Keratinocyte (primary cell): ENCODE data around the gene TMEM132C. TPM values are rescaled to one million over a fixed set of nuclear protein-coding genes. Genes with fewer than 3 reads are reported as not detected.

Experiments
- DNase-seq: peaks from one replicate; pipeline ENCODE4 v3.0.0-alpha.2; 2011; ENCODE audit warnings: low read depth, missing footprints, low spot score
- FAIRE-seq: peaks from 2 replicates; lab custom pipeline; 2011; peaks lifted over from hg19 to GRCh38; lab: Jason Lieb, UNC
- H2AFZ ChIP-seq: 2 replicates; pipeline ENCODE4 v1.6.0; 2012; ENCODE audit warnings: low read length, control low read depth, inconsistent platforms; ENCODE audit not compliant: control insufficient read depth
- H3K27ac ChIP-seq: 2 replicates; pipeline ENCODE4 v1.5.1; 2011; ENCODE audit warnings: low read length; ENCODE audit not compliant: control insufficient read depth, insufficient read depth
- H3K27me3 ChIP-seq: 3 replicates; pipeline ENCODE4 v1.6.0; 2011; ENCODE audit warnings: low read length; ENCODE audit not compliant: control insufficient read depth, insufficient read depth; ENCODE audit errors: extremely low read depth
- H3K36me3 ChIP-seq, 2 experiments: 2 replicates in 1 of 2; 3 replicates in 1 of 2; pipeline ENCODE4 v1.5.1; 2011; ENCODE audit warnings: low read length in 2 of 2, mild to moderate bottlenecking in 1 of 2; ENCODE audit not compliant: control insufficient read depth in 2 of 2, insufficient read depth in 2 of 2; ENCODE audit errors: extremely low read depth in 1 of 2
- H3K4me1 ChIP-seq: 3 replicates; pipeline ENCODE4 v1.5.1; 2011; ENCODE audit warnings: low read length; ENCODE audit not compliant: control insufficient read depth, insufficient read depth; ENCODE audit errors: extremely low read depth
- H3K4me2 ChIP-seq: 3 replicates; pipeline ENCODE4 v1.6.0; 2011; ENCODE audit warnings: low read depth, low read length; ENCODE audit not compliant: control insufficient read depth, insufficient read depth; ENCODE audit errors: extremely low read depth
- H3K4me3 ChIP-seq, 3 experiments: fragments of 200-600 bp in 1 of 3; sonication (generic) in 1 of 3; 2 replicates in 2 of 3; 3 replicates in 1 of 3; pipeline ENCODE4 v1.5.1; 2011 to 2016; ENCODE audit warnings: low read length in 3 of 3, mild to moderate bottlenecking in 3 of 3, control low read depth in 2 of 3, inconsistent platforms in 1 of 3, low read depth in 1 of 3, mixed read lengths in 1 of 3, mixed run types in 1 of 3, moderate library complexity in 1 of 3; ENCODE audit not compliant: control insufficient read depth in 2 of 3, insufficient read depth in 2 of 3; ENCODE audit errors: extremely low read depth in 1 of 3
- H3K79me2 ChIP-seq: 2 replicates; pipeline ENCODE4 v1.6.0; 2012; ENCODE audit warnings: low read length; ENCODE audit not compliant: control insufficient read depth, insufficient read depth
- H3K9ac ChIP-seq: 3 replicates; pipeline ENCODE4 v1.6.0; 2011; ENCODE audit warnings: low read length; ENCODE audit not compliant: control insufficient read depth, insufficient read depth; ENCODE audit errors: extremely low read depth
- H3K9me1 ChIP-seq: 3 replicates; pipeline ENCODE4 v1.6.0; 2011; ENCODE audit warnings: low read length; ENCODE audit not compliant: control insufficient read depth, insufficient read depth; ENCODE audit errors: extremely low read depth
- H3K9me3 ChIP-seq: 2 replicates; pipeline ENCODE4 v1.5.1; 2012; ENCODE audit warnings: low read depth, low read length; ENCODE audit not compliant: control insufficient read depth
- H4K20me1 ChIP-seq: 3 replicates; pipeline ENCODE4 v1.6.0; 2011; ENCODE audit warnings: low read length; ENCODE audit not compliant: control insufficient read depth, insufficient read depth; ENCODE audit errors: extremely low read depth
- CTCF ChIP-seq, 3 experiments: IDR thresholded peaks in 1 of 3; conservative IDR thresholded peaks in 1 of 3; optimal IDR thresholded peaks in 1 of 3; 2 replicates in 2 of 3; 3 replicates in 1 of 3; pipeline versions ENCODE3 to v1.5.1; 2011; ENCODE audit warnings: low read length in 3 of 3, mild to moderate bottlenecking in 3 of 3, moderate library complexity in 2 of 3, control low read depth in 1 of 3, inconsistent platforms in 1 of 3; ENCODE audit not compliant: insufficient read depth in 2 of 3; ENCODE audit errors: extremely low read depth in 1 of 3
- EZH2 ChIP-seq: IDR thresholded peaks from one replicate; pipeline ENCODE4 v1.6.1; 2012; ENCODE audit warnings: inconsistent platforms, mild to moderate bottlenecking, low read length, moderate library complexity
- dilution Hi-C: fragments of 300-500 bp; cut with MboI; formaldehyde crosslinking; loops from one replicate; pipeline ENCODE4 v1.7.0; 2020; ENCODE audit warnings: low sequenced_read_pairs; ENCODE audit not compliant: extremely low pct_ligation_motif_present
- polyA minus RNA-seq, 3 experiments: library from RNA; depleted of rRNA, polyadenylated mRNA; stranded (reverse); fragments of >200 nt; gene quantifications; 1 replicate in 1 of 3; 2 replicates in 1 of 3; 3 replicates in 1 of 3; pipeline ENCODE4 v1.2.3, GENCODE V29; 2011
- polyA plus RNA-seq, 5 experiments: library from polyadenylated mRNA; depleted of rRNA in 3 of 5; stranded (reverse) in 3 of 5; stranded (forward) in 1 of 5; unstranded in 1 of 5; fragments of >200 nt; gene quantifications; 1 replicate in 1 of 5; 2 replicates in 3 of 5; 3 replicates in 1 of 5; pipeline versions ENCODE4 v1.2.1 to v1.2.3, GENCODE V29; 2011 to 2012; ENCODE audit warnings: missing spikeins in 2 of 5, low read depth in 1 of 5, low replicate concordance in 1 of 5

Gene TMEM132C
- polyA plus RNA-seq (0.01 TPM in 1 of 3 replicates, not detected in the others), polyA minus RNA-seq (0.13 TPM in 1 of 3 replicates, not detected in the others)
- not detected for polyA plus RNA-seq (2011; ENCODE audit: low read depth)
- not detected in 2 replicates for polyA plus RNA-seq (2011; cell fraction: cytosol; rRNA removed)
- 0.05 and 0.06 TPM in 2 replicates for polyA plus RNA-seq (2011; cell fraction: nucleus; rRNA removed)
- polyA plus RNA-seq (2012; ENCODE audit: low replicate concordance): not detected in 2 replicates
- not detected for polyA minus RNA-seq (2011; cell fraction: cytosol; rRNA and poly(A)+ RNA removed)
- 0.11 TPM in 1 of 2 replicates, not detected in the other for polyA minus RNA-seq (2011; cell fraction: nucleus; rRNA and poly(A)+ RNA removed)

DNA sequence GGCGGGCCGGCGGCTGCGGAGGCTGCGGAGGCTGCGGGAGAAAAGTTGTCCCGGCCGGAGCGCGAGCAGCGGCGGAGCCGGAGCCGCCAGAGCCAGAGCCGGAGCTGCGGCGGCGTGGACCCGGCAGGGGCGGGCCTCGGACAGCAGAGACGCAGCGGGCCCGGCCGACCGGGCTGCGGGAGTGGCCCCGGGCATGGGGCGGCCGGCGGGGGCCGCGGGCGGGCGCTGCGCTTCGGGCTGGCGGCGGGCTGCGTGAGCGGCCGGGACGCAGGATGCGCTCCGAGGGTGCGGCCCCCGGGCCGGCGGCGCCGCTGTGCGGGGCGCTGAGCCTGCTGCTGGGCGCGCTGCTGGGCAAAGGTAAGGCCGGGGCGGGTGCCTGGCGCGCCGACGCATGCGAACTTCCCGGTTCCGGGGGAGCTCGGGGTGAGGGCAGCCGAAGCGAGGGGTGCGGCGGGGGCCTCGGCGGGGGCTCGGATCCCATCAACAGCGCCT, at the start of gene TMEM132C:
TSS of gene TMEM132C (plus strand) at position 40 of the 492 bp plus-strand sequence. CDS start at position 273, 233 bp downstream.
- Histone ChIP-seq H3K79me2 (no peaks in the 10 kb centered on the region), H3K36me3 (no peaks in the 10 kb centered on the region), H2AFZ (no peak within 1 kb of the TSS), H4K20me1 (no peaks in the 10 kb centered on the region), H3K4me1 (no peaks in the 10 kb centered on the region), H3K4me2 (no peak within 1 kb of the TSS), H3K27me3 (peaks cover 44% of the 10 kb centered on the region), H3K4me3 (no peak within 1 kb of the TSS), H3K9me1 (no peaks in the 10 kb centered on the region), H3K27ac (no peak within 1 kb of the TSS), H3K9ac (no peak within 1 kb of the TSS), H3K9me3 (no peaks in the 10 kb centered on the region)
- dilution Hi-C loops: no loop called here
- TF ChIP-seq CTCF (optimal IDR thresholded peaks at IDR 0.05 in 1 of 3, IDR thresholded peaks at IDR 0.05 in 1 of 3, conservative IDR thresholded peaks at IDR 0.05 in 1 of 3; ENCODE audit: extremely low read depth in 1 of 3, insufficient read depth in 2 of 3, low read length in 3 of 3): no peak
- no peak for TF ChIP-seq EZH2
- no peak for FAIRE-seq
- DNase-seq: no peak

- Histone ChIP-seq H3K9ac (no peak overlapping the region), H3K9me3 (no peaks in the 10 kb centered on the region), H3K36me3 (no peaks in the 10 kb centered on the region), H3K27me3 (no peaks in the 10 kb centered on the region), H3K27ac (no peak overlapping the region), H3K4me2 (no peak overlapping the region), H3K79me2 (no peaks in the 10 kb centered on the region), H3K4me1 (no peaks in the 10 kb centered on the region), H3K4me3 (no peak overlapping the region), H3K9me1 (no peaks in the 10 kb centered on the region), H4K20me1 (no peaks in the 10 kb centered on the region), H2AFZ (no peak overlapping the region)
- no peak for TF ChIP-seq EZH2
- no peak for TF ChIP-seq CTCF (optimal IDR thresholded peaks at IDR 0.05 in 1 of 3, IDR thresholded peaks at IDR 0.05 in 1 of 3, conservative IDR thresholded peaks at IDR 0.05 in 1 of 3; ENCODE audit: extremely low read depth in 1 of 3, insufficient read depth in 2 of 3, low read length in 3 of 3)
- dilution Hi-C loops: no loop called here
- DNase-seq (no peak), FAIRE-seq (no peak)
Observed at GRCh38 chr12:128224226-128224625, 42.7 kb upstream of the TMEM132C start.
